ENCODE results near the gene UBQLN3.

The UBQLN3 gene

DNA sequence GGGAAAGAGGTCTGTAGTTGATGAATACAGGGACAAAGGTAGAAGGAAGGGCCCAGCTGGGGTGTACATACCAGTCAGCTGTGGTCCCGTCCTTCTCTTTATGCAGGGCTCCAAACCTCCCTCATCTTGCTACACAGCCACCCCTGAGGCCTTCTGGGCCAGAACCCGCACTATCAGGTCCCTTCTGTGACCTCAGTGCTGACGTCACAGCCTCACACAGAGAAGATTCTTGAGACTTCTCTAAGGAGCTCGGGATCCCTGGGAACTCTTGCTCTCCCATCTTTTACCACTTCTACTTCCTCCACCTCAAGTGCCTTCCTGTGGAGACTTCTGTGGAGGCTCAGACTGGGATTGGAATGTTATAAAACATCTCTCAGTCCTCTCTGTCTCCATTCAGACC is at the start of gene UBQLN3:
Gene UBQLN3 (minus strand): TSS at position 155 of the 400 bp plus-strand sequence. CDS start 399 bp downstream, outside the sequence.
- H3K4me3 ChIP-seq (ENCODE audit: low read depth in 1 of 2, low read length in 2 of 2), result no peak within 1 kb of the TSS
- no peak within 1 kb of the TSS for H3K27ac ChIP-seq (ENCODE audit: low read length)
- no peaks in the 10 kb centered on the region for H3K9me3 ChIP-seq (ENCODE audit: control insufficient read depth in 1 of 2, low read length in 2 of 2)
- H3K4me1 ChIP-seq (ENCODE audit: control insufficient read depth in 1 of 2, insufficient read depth in 2 of 2, low read length in 2 of 2), result no peaks in the 10 kb centered on the region
- H3K36me3 ChIP-seq (ENCODE audit: control insufficient read depth in 1 of 2, insufficient read depth in 2 of 2, low read length in 2 of 2), result no peaks in the 10 kb centered on the region
- no peaks in the 10 kb centered on the region for H3K27me3 ChIP-seq (ENCODE audit: low read depth, low read length)

GRCh38 chr11:5557751-5558150 is 48.0 kb upstream of the UBQLN3 start:
- no peaks in the 10 kb centered on the region for H3K36me3 ChIP-seq (ENCODE audit: control insufficient read depth in 1 of 2, insufficient read depth in 2 of 2, low read length in 2 of 2)
- no peaks in the 10 kb centered on the region for H3K27me3 ChIP-seq (ENCODE audit: low read depth, low read length)
- H3K27ac ChIP-seq (ENCODE audit: low read length), result no peak overlapping the region
- no peak overlapping the region for H3K4me3 ChIP-seq (ENCODE audit: low read depth in 1 of 2, low read length in 2 of 2)
- no peaks in the 10 kb centered on the region for H3K4me1 ChIP-seq (ENCODE audit: control insufficient read depth in 1 of 2, insufficient read depth in 2 of 2, low read length in 2 of 2)
- no peaks in the 10 kb centered on the region for H3K9me3 ChIP-seq (ENCODE audit: control insufficient read depth in 1 of 2, low read length in 2 of 2)

GRCh38 chr11:5556596-5557188 is 46.9 kb upstream of the UBQLN3 start:
- no peak overlapping the region for H3K4me3 ChIP-seq (ENCODE audit: low read depth in 1 of 2, low read length in 2 of 2)
- no peaks in the 10 kb centered on the region for H3K27me3 ChIP-seq (ENCODE audit: low read depth, low read length)
- H3K36me3 ChIP-seq (ENCODE audit: control insufficient read depth in 1 of 2, insufficient read depth in 2 of 2, low read length in 2 of 2), result no peaks in the 10 kb centered on the region
- no peak overlapping the region for H3K27ac ChIP-seq (ENCODE audit: low read length)
- H3K9me3 ChIP-seq (ENCODE audit: control insufficient read depth in 1 of 2, low read length in 2 of 2), result no peaks in the 10 kb centered on the region
- no peaks in the 10 kb centered on the region for H3K4me1 ChIP-seq (ENCODE audit: control insufficient read depth in 1 of 2, insufficient read depth in 2 of 2, low read length in 2 of 2)

GRCh38 chr11:5553343-5553742 is 43.6 kb upstream of the UBQLN3 start:
- Histone ChIP-seq H3K27me3 (ENCODE audit: low read depth, low read length) (no peaks in the 10 kb centered on the region), H3K9me3 (ENCODE audit: control insufficient read depth in 1 of 2, low read length in 2 of 2) (no peaks in the 10 kb centered on the region)

GRCh38 chr11:5550440-5551095 is 40.8 kb upstream of the UBQLN3 start:
- Histone ChIP-seq H3K27ac (ENCODE audit: low read length) (no peak overlapping the region), H3K4me1 (ENCODE audit: control insufficient read depth in 1 of 2, insufficient read depth in 2 of 2, low read length in 2 of 2) (no peaks in the 10 kb centered on the region), H3K9me3 (ENCODE audit: control insufficient read depth in 1 of 2, low read length in 2 of 2) (no peaks in the 10 kb centered on the region), H3K36me3 (ENCODE audit: control insufficient read depth in 1 of 2, insufficient read depth in 2 of 2, low read length in 2 of 2) (no peaks in the 10 kb centered on the region), H3K4me3 (ENCODE audit: low read depth in 1 of 2, low read length in 2 of 2) (no peak overlapping the region), H3K27me3 (ENCODE audit: low read depth, low read length) (no peaks in the 10 kb centered on the region)

More at GRCh38 chr11:5553343-5553742, 43.6 kb upstream of the UBQLN3 start:
- Histone ChIP-seq H3K36me3 (ENCODE audit: control insufficient read depth in 1 of 2, insufficient read depth in 2 of 2, low read length in 2 of 2) (no peaks in the 10 kb centered on the region), H3K27ac (ENCODE audit: low read length) (no peak overlapping the region), H3K4me1 (ENCODE audit: control insufficient read depth in 1 of 2, insufficient read depth in 2 of 2, low read length in 2 of 2) (no peaks in the 10 kb centered on the region), H3K4me3 (ENCODE audit: low read depth in 1 of 2, low read length in 2 of 2) (no peak overlapping the region)

GRCh38 chr11:5548440-5548839 is 38.7 kb upstream of the UBQLN3 start, which contains the start of gene OR52H1:
OR52H1 (minus strand) TSS chr11:5548540; CDS start chr11:5545505, 3,035 bp downstream.
- H3K27me3 ChIP-seq (ENCODE audit: low read depth, low read length), result no peaks in the 10 kb centered on the region
- no peaks in the 10 kb centered on the region for H3K9me3 ChIP-seq (ENCODE audit: control insufficient read depth in 1 of 2, low read length in 2 of 2)
- no peaks in the 10 kb centered on the region for H3K4me1 ChIP-seq (ENCODE audit: control insufficient read depth in 1 of 2, insufficient read depth in 2 of 2, low read length in 2 of 2)
- H3K36me3 ChIP-seq (ENCODE audit: control insufficient read depth in 1 of 2, insufficient read depth in 2 of 2, low read length in 2 of 2), result no peaks in the 10 kb centered on the region
- H3K27ac ChIP-seq (ENCODE audit: low read length), result no peak within 1 kb of the TSS
- H3K4me3 ChIP-seq (ENCODE audit: low read depth in 1 of 2, low read length in 2 of 2), result no peak within 1 kb of the TSS

- Histone ChIP-seq H3K36me3 (ENCODE audit: control insufficient read depth in 1 of 2, insufficient read depth in 2 of 2, low read length in 2 of 2) (no peaks in the 10 kb centered on the region), H3K4me3 (ENCODE audit: low read depth in 1 of 2, low read length in 2 of 2) (no peak overlapping the region), H3K27me3 (ENCODE audit: low read depth, low read length) (no peaks in the 10 kb centered on the region), H3K27ac (ENCODE audit: low read length) (no peak overlapping the region), H3K4me1 (ENCODE audit: control insufficient read depth in 1 of 2, insufficient read depth in 2 of 2, low read length in 2 of 2) (no peaks in the 10 kb centered on the region), H3K9me3 (ENCODE audit: control insufficient read depth in 1 of 2, low read length in 2 of 2) (no peaks in the 10 kb centered on the region)
Observed at GRCh38 chr11:5547982-5548381, 38.2 kb upstream of the UBQLN3 start.

DNA sequence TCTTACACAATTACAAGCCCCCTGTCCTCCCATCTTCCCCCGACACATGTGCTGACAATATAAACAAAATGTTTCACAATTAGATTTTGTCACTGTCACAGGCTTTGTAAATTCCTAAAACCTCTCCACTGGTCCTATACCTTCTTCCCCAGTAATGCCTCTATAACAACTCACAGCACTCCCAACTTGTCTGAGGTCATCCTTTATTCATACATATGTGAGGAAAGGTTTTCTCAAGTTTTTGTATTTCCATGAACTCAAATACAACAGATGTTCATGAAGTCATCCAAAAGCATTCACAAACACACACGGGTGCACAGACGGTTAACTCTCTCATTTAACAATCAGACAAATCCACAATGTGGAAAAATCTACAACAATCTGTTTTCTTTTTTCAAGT is 36.7 kb upstream of the UBQLN3 start:
- no peak overlapping the region for H3K4me3 ChIP-seq (ENCODE audit: low read depth in 1 of 2, low read length in 2 of 2)
- no peaks in the 10 kb centered on the region for H3K4me1 ChIP-seq (ENCODE audit: control insufficient read depth in 1 of 2, insufficient read depth in 2 of 2, low read length in 2 of 2)
- H3K27ac ChIP-seq (ENCODE audit: low read length), result no peak overlapping the region
- H3K36me3 ChIP-seq (ENCODE audit: control insufficient read depth in 1 of 2, insufficient read depth in 2 of 2, low read length in 2 of 2), result no peaks in the 10 kb centered on the region
- H3K27me3 ChIP-seq (ENCODE audit: low read depth, low read length), result no peaks in the 10 kb centered on the region
- H3K9me3 ChIP-seq (ENCODE audit: control insufficient read depth in 1 of 2, low read length in 2 of 2), result no peaks in the 10 kb centered on the region

GRCh38 chr11:5541427-5541826 is 31.7 kb upstream of the UBQLN3 start:
- Histone ChIP-seq H3K36me3 (ENCODE audit: control insufficient read depth in 1 of 2, insufficient read depth in 2 of 2, low read length in 2 of 2) (no peaks in the 10 kb centered on the region), H3K4me1 (ENCODE audit: control insufficient read depth in 1 of 2, insufficient read depth in 2 of 2, low read length in 2 of 2) (no peaks in the 10 kb centered on the region), H3K4me3 (ENCODE audit: low read depth in 1 of 2, low read length in 2 of 2) (no peak overlapping the region), H3K27me3 (ENCODE audit: low read depth, low read length) (no peaks in the 10 kb centered on the region), H3K27ac (ENCODE audit: low read length) (no peak overlapping the region), H3K9me3 (ENCODE audit: control insufficient read depth in 1 of 2, low read length in 2 of 2) (no peaks in the 10 kb centered on the region)

DNA sequence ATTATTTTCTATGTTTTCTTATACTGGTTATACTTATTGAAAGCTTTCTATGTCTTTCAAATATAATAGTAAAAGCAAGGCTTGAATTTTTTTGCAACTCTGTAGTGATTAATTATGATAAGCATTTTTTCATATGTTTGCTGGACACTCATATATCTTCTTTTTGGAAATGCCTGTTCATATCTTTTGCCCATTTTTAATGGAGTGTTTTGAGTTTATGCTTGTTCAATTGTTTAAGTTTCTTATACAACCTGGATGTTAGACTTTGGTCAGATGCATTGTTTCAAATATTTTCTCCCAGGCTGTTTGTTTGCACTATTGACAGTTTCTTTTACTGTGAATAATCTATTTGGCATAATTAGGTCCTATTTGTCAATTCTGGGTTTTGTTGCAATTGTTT is 26.7 kb upstream of the UBQLN3 start:
- Histone ChIP-seq H3K4me1 (ENCODE audit: control insufficient read depth in 1 of 2, insufficient read depth in 2 of 2, low read length in 2 of 2) (no peaks in the 10 kb centered on the region), H3K4me3 (ENCODE audit: low read depth in 1 of 2, low read length in 2 of 2) (no peak overlapping the region)

GRCh38 chr11:5534046-5534445 is 24.3 kb upstream of the UBQLN3 start:
- H3K4me1 ChIP-seq (ENCODE audit: control insufficient read depth in 1 of 2, insufficient read depth in 2 of 2, low read length in 2 of 2), result no peaks in the 10 kb centered on the region
- no peaks in the 10 kb centered on the region for H3K27me3 ChIP-seq (ENCODE audit: low read depth, low read length)
- H3K27ac ChIP-seq (ENCODE audit: low read length), result no peak overlapping the region
- H3K4me3 ChIP-seq (ENCODE audit: low read depth in 1 of 2, low read length in 2 of 2), result no peak overlapping the region
- H3K9me3 ChIP-seq (ENCODE audit: control insufficient read depth in 1 of 2, low read length in 2 of 2), result no peaks in the 10 kb centered on the region
- no peaks in the 10 kb centered on the region for H3K36me3 ChIP-seq (ENCODE audit: control insufficient read depth in 1 of 2, insufficient read depth in 2 of 2, low read length in 2 of 2)

More for the DNA sequence above, 26.7 kb upstream of the UBQLN3 start:
- Histone ChIP-seq H3K27me3 (ENCODE audit: low read depth, low read length) (no peaks in the 10 kb centered on the region), H3K27ac (ENCODE audit: low read length) (no peak overlapping the region), H3K9me3 (ENCODE audit: control insufficient read depth in 1 of 2, low read length in 2 of 2) (no peaks in the 10 kb centered on the region), H3K36me3 (ENCODE audit: control insufficient read depth in 1 of 2, insufficient read depth in 2 of 2, low read length in 2 of 2) (no peaks in the 10 kb centered on the region)

All from muscle layer of duodenum (tissue), 2 donors.